ENCODE results near the gene EPHA6. TPM values are rescaled to one million over a fixed set of nuclear protein-coding genes. Genes with fewer than 3 reads are reported as not detected.

EPHA6 gene
- total and polyA plus RNA-seq, 9 of the 15 experiments (the other 6 are each of a cell fraction or from before 2014, with no cell fraction given), result not detected

- intact Hi-C loops (cut with micrococcal nuclease) (no loop called here), in situ Hi-C loops (cut with MboI) (no loop called here)
- BruUV-seq (replicated peaks), result no TSS peak
- Histone ChIP-seq H3K4me2 (ENCODE audit: insufficient read depth, low read length) (no peak overlapping the region), H3K4me3 (no peak overlapping the region), H3K9ac (ENCODE audit: insufficient read depth in 1 of 2, low read depth in 2 of 2, low read length in 2 of 2) (no peak overlapping the region), H3K9me1 (ENCODE audit: control insufficient read depth, insufficient read depth, low read length) (no peaks in the 10 kb centered on the region), H3K27ac (ENCODE audit: extremely low read depth, low read depth, low read length) (no peak overlapping the region), H4K20me1 (replicated peaks; ENCODE audit: control insufficient read depth, insufficient read depth, low read length) (no peaks in the 10 kb centered on the region), H3K79me2 (ENCODE audit: control insufficient read depth, insufficient read depth, low read length) (no peaks in the 10 kb centered on the region), H3K27me3 (ENCODE audit: control insufficient read depth in 2 of 2, insufficient read depth in 2 of 2, low read length in 2 of 2) (no peaks in the 10 kb centered on the region), H3K4me1 (replicated peaks in 1 of 2; ENCODE audit: control insufficient read depth in 2 of 2, insufficient read depth in 2 of 2, low read length in 2 of 2) (no peaks in the 10 kb centered on the region), H2AFZ (ENCODE audit: low read depth, low read length) (no peak overlapping the region), H3K36me3 (ENCODE audit: control insufficient read depth, insufficient read depth, low read length) (no peaks in the 10 kb centered on the region), H3K9me3 (replicated peaks; ENCODE audit: control insufficient read depth, insufficient read depth, low read depth, low read length) (no peaks in the 10 kb centered on the region)
- DNase-seq (ENCODE audit: extremely low read depth in 1 of 4, low spot score in 3 of 4), result no peak
- no peak for FAIRE-seq
- ATAC-seq, result no peak
- POLR2A ChIA-PET, result no interaction called here
- CTCF ChIA-PET (ENCODE audit: low intra/inter-chr PET ratio), result no interaction called here
- WGBS (ENCODE audit: insufficient coverage, low coverage, missing lambda C conversion rate), result 0% methylated on average over 1 of the region's 1 CpG
- no peak for TF ChIP-seq ZBTB34 (CRISPR knock-in tag; IDR thresholded peaks at IDR 0.05)
- TF ChIP-seq PTRF (tag; IDR thresholded peaks at IDR 0.05), result no peak
- TF ChIP-seq ZNF668 (CRISPR knock-in tag; IDR thresholded peaks at IDR 0.05), result no peak
- no peak for TF ChIP-seq ZNF644 (tag; IDR thresholded peaks at IDR 0.05; ENCODE audit: low read depth)
- TF ChIP-seq, protein P1, sequence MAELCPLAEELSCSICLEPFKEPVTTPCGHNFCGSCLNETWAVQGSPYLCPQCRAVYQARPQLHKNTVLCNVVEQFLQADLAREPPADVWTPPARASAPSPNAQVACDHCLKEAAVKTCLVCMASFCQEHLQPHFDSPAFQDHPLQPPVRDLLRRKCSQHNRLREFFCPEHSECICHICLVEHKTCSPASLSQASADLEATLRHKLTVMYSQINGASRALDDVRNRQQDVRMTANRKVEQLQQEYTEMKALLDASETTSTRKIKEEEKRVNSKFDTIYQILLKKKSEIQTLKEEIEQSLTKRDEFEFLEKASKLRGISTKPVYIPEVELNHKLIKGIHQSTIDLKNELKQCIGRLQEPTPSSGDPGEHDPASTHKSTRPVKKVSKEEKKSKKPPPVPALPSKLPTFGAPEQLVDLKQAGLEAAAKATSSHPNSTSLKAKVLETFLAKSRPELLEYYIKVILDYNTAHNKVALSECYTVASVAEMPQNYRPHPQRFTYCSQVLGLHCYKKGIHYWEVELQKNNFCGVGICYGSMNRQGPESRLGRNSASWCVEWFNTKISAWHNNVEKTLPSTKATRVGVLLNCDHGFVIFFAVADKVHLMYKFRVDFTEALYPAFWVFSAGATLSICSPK (IDR thresholded peaks at IDR 0.05; ENCODE audit: borderline replicate concordance), result no peak
- TF ChIP-seq ZKSCAN1 (IDR thresholded peaks at IDR 0.05; ENCODE audit: low read depth, low read length), result no peak
- TF ChIP-seq CHD2 (IDR thresholded peaks at IDR 0.05; ENCODE audit: low read depth, low read length), result no peak
- no peak for TF ChIP-seq LEF1 (IDR thresholded peaks at IDR 0.05)
- TF ChIP-seq, protein P2, sequence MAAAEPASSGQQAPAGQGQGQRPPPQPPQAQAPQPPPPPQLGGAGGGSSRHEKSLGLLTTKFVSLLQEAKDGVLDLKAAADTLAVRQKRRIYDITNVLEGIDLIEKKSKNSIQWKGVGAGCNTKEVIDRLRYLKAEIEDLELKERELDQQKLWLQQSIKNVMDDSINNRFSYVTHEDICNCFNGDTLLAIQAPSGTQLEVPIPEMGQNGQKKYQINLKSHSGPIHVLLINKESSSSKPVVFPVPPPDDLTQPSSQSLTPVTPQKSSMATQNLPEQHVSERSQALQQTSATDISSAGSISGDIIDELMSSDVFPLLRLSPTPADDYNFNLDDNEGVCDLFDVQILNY (CRISPR knock-in tag; IDR thresholded peaks at IDR 0.05), result no peak
- TF ChIP-seq, protein P3, sequence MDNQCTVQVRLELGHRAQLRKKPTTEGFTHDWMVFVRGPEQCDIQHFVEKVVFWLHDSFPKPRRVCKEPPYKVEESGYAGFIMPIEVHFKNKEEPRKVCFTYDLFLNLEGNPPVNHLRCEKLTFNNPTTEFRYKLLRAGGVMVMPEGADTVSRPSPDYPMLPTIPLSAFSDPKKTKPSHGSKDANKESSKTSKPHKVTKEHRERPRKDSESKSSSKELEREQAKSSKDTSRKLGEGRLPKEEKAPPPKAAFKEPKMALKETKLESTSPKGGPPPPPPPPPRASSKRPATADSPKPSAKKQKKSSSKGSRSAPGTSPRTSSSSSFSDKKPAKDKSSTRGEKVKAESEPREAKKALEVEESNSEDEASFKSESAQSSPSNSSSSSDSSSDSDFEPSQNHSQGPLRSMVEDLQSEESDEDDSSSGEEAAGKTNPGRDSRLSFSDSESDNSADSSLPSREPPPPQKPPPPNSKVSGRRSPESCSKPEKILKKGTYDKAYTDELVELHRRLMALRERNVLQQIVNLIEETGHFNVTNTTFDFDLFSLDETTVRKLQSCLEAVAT (IDR thresholded peaks at IDR 0.05), result no peak
- no peak for TF ChIP-seq POLR2A (conservative IDR thresholded peaks at IDR 0.05)
- TF ChIP-seq ZZZ3 (IDR thresholded peaks at IDR 0.05), result no peak
- TF ChIP-seq, protein P4, sequence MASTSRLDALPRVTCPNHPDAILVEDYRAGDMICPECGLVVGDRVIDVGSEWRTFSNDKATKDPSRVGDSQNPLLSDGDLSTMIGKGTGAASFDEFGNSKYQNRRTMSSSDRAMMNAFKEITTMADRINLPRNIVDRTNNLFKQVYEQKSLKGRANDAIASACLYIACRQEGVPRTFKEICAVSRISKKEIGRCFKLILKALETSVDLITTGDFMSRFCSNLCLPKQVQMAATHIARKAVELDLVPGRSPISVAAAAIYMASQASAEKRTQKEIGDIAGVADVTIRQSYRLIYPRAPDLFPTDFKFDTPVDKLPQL (IDR thresholded peaks at IDR 0.05; ENCODE audit: extremely low read depth, insufficient read length), result no peak
- no peak for TF ChIP-seq ZNF551 (CRISPR knock-in tag; IDR thresholded peaks at IDR 0.05)
- TF ChIP-seq, protein P5, sequence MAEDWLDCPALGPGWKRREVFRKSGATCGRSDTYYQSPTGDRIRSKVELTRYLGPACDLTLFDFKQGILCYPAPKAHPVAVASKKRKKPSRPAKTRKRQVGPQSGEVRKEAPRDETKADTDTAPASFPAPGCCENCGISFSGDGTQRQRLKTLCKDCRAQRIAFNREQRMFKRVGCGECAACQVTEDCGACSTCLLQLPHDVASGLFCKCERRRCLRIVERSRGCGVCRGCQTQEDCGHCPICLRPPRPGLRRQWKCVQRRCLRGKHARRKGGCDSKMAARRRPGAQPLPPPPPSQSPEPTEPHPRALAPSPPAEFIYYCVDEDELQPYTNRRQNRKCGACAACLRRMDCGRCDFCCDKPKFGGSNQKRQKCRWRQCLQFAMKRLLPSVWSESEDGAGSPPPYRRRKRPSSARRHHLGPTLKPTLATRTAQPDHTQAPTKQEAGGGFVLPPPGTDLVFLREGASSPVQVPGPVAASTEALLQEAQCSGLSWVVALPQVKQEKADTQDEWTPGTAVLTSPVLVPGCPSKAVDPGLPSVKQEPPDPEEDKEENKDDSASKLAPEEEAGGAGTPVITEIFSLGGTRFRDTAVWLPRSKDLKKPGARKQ (CRISPR knock-in tag; IDR thresholded peaks at IDR 0.05), result no peak
- no peak for TF ChIP-seq SIN3B (IDR thresholded peaks at IDR 0.05; ENCODE audit: low read depth)
- TF ChIP-seq SMARCE1 (IDR thresholded peaks at IDR 0.05), result no peak
- TF ChIP-seq TAF9B (IDR thresholded peaks at IDR 0.05; ENCODE audit: partially characterized antibody), result no peak
These were observed 414.6 kb downstream of the EPHA6 start for GRCh38 chr3:97228966-97229365.

All from K562 (cell line).